H1 (cell line): ENCODE results near the gene USP17L30. TPM values are rescaled to one million over a fixed set of nuclear protein-coding genes. Genes with fewer than 3 reads are reported as not detected.
"Not testable (repeated sequence)": the region's sequence is repeated elsewhere in the genome, so short reads cannot be mapped to it uniquely, and the experiment has no call there.

Experiments used
- CTCF ChIA-PET: fragments of 300-600 bp; sonication (Branson Sonifier 250); formaldehyde crosslinking; loops from one replicate; lab custom pipeline; 2021; ENCODE audit not compliant: partially characterized antibody; lab: Charles Lee
- POLR2A ChIA-PET: fragments of 300-600 bp; sonication (Branson Sonifier 250); formaldehyde crosslinking; loops from one replicate; lab custom pipeline; 2021; ENCODE audit warnings: inconsistent platforms; ENCODE audit not compliant: partially characterized antibody; lab: Charles Lee
- DNase-seq, 2 experiments: peaks; one replicate each; pipeline versions ENCODE4 v3.0.0 to v3.0.0-alpha.2; 2010 to 2022; ENCODE audit warnings: low spot score in 2 of 2, low read depth in 1 of 2, mixed read lengths in 1 of 2
- FAIRE-seq: peaks from 2 replicates; lab custom pipeline; 2011; peaks lifted over from hg19 to GRCh38; lab: Jason Lieb, UNC
- H2AFZ ChIP-seq: 2 replicates; pipeline ENCODE4 v1.8.1; 2012; ENCODE audit warnings: low read length, inconsistent platforms
- H2AK5ac ChIP-seq: 2 replicates; pipeline ENCODE4 v1.6.1; 2013; ENCODE audit warnings: low read depth, low read length
- H2BK120ac ChIP-seq: replicated peaks from 2 replicates; pipeline ENCODE3; 2013; ENCODE audit warnings: low read depth, low read length, inconsistent platforms
- H2BK12ac ChIP-seq: 2 replicates; pipeline ENCODE4 v1.6.1; 2013; ENCODE audit warnings: low read depth, low read length
- H2BK15ac ChIP-seq: 2 replicates; pipeline ENCODE4 v1.6.1; 2013; ENCODE audit warnings: low read length
- H2BK20ac ChIP-seq: 2 replicates; pipeline ENCODE4 v1.6.1; 2013; ENCODE audit warnings: low read length
- H2BK5ac ChIP-seq: 2 replicates; pipeline ENCODE4 v1.6.1; 2013; ENCODE audit warnings: low read depth, low read length
- H3K14ac ChIP-seq: 2 replicates; pipeline ENCODE4 v1.6.1; 2013; ENCODE audit warnings: inconsistent platforms; ENCODE audit not compliant: insufficient read length
- H3K18ac ChIP-seq: 2 replicates; pipeline ENCODE4 v1.6.1; 2013; ENCODE audit warnings: low read length; ENCODE audit errors: extremely low read depth
- H3K23ac ChIP-seq: 2 replicates; pipeline ENCODE4 v1.6.1; 2013; ENCODE audit warnings: inconsistent platforms; ENCODE audit not compliant: insufficient read length
- H3K23me2 ChIP-seq: 2 replicates; pipeline ENCODE4 v1.6.1; 2013; ENCODE audit warnings: low read depth, low read length
- H3K27ac ChIP-seq: 2 replicates; pipeline ENCODE4 v1.6.1; 2011; ENCODE audit warnings: low read depth, low read length, inconsistent platforms
- H3K27me3 ChIP-seq, 4 experiments: replicated peaks in 1 of 4; 1 replicate in 1 of 4; 2 replicates in 3 of 4; pipeline versions ENCODE4 v1.6.1 to v1.8.1; 2011 to 2013; ENCODE audit warnings: low read length in 3 of 4, mild to moderate bottlenecking in 3 of 4, inconsistent platforms in 2 of 4, mixed read lengths in 2 of 4, moderate library complexity in 1 of 4; ENCODE audit not compliant: control insufficient read depth in 3 of 4, insufficient read depth in 3 of 4; ENCODE audit errors: extremely low read depth in 1 of 4
- H3K36me3 ChIP-seq, 4 experiments: 2 replicates each; pipeline versions ENCODE4 v1.6.1 to v1.8.1; 2011 to 2013; ENCODE audit warnings: mild to moderate bottlenecking in 4 of 4, low read length in 3 of 4, moderate library complexity in 2 of 4, control low read depth in 1 of 4, inconsistent platforms in 1 of 4; ENCODE audit not compliant: insufficient read depth in 4 of 4, control insufficient read depth in 2 of 4
- H3K4ac ChIP-seq: replicated peaks from 2 replicates; pipeline ENCODE3; 2013; ENCODE audit warnings: low read length, low read depth, mixed read lengths, inconsistent platforms; ENCODE audit not compliant: insufficient read length
- H3K4me1 ChIP-seq, 4 experiments: replicated peaks in 1 of 4; 1 replicate in 1 of 4; 2 replicates in 3 of 4; pipeline versions ENCODE4 v1.6.1 to v1.8.1; 2011 to 2013; ENCODE audit warnings: low read length in 3 of 4, inconsistent platforms in 2 of 4, mixed read lengths in 1 of 4; ENCODE audit not compliant: insufficient read depth in 4 of 4, control insufficient read depth in 3 of 4
- H3K4me2 ChIP-seq, 2 experiments: 2 replicates each; pipeline versions ENCODE4 v1.6.1 to v1.8.1; 2011 to 2013; ENCODE audit warnings: low read depth in 2 of 2, low read length in 2 of 2, control low read depth in 1 of 2, inconsistent platforms in 1 of 2, mild to moderate bottlenecking in 1 of 2; ENCODE audit not compliant: insufficient read depth in 1 of 2
- H3K4me3 ChIP-seq, 4 experiments: fragments of 200-600, 300-600 bp in 1 of 4; sonication (generic), shearing (Covaris generic), sonication (Bioruptor Twin) in 1 of 4; 2 replicates each; pipeline versions ENCODE4 v1.5.1 to v1.8.1; 2011 to 2016; ENCODE audit warnings: low read length in 4 of 4, low read depth in 3 of 4, control low read depth in 2 of 4, inconsistent platforms in 2 of 4, mild to moderate bottlenecking in 2 of 4, mixed read lengths in 1 of 4, moderate library complexity in 1 of 4; ENCODE audit not compliant: insufficient read depth in 2 of 4; ENCODE audit errors: extremely low read depth in 1 of 4
- H3K56ac ChIP-seq: replicated peaks from 2 replicates; pipeline ENCODE3; 2013; ENCODE audit warnings: low read depth, mild to moderate bottlenecking, mixed read lengths, low read length, inconsistent platforms; ENCODE audit not compliant: insufficient read length
- H3K79me1 ChIP-seq: 2 replicates; pipeline ENCODE4 v1.6.1; 2013; ENCODE audit warnings: low read depth, low read length, control low read depth
- H3K79me2 ChIP-seq, 2 experiments: 2 replicates each; pipeline versions ENCODE4 v1.6.1 to v1.8.1; 2012 to 2013; ENCODE audit warnings: low read length in 2 of 2, mild to moderate bottlenecking in 2 of 2, inconsistent platforms in 1 of 2; ENCODE audit not compliant: insufficient read depth in 2 of 2, control insufficient read depth in 1 of 2
- H3K9ac ChIP-seq, 4 experiments: replicated peaks in 1 of 4; 1 replicate in 1 of 4; 2 replicates in 3 of 4; pipeline versions ENCODE4 v1.6.1 to v1.8.1; 2011 to 2013; ENCODE audit warnings: low read depth in 3 of 4, low read length in 3 of 4, control low read depth in 2 of 4, mild to moderate bottlenecking in 2 of 4, moderate library complexity in 2 of 4, inconsistent platforms in 1 of 4; ENCODE audit errors: extremely low read depth in 1 of 4
- H3K9me3 ChIP-seq, 2 experiments: 2 replicates each; pipeline versions ENCODE4 v1.6.1 to v1.8.1; 2012 to 2013; ENCODE audit warnings: mild to moderate bottlenecking in 2 of 2, moderate library complexity in 2 of 2, control low read depth in 1 of 2, inconsistent platforms in 1 of 2, low read depth in 1 of 2, low read length in 1 of 2, mixed read lengths in 1 of 2; ENCODE audit not compliant: insufficient read depth in 2 of 2
- H4K20me1 ChIP-seq, 2 experiments: replicated peaks in 1 of 2; 2 replicates each; pipeline versions ENCODE3 to v1.8.1; 2011 to 2013; ENCODE audit warnings: inconsistent platforms in 2 of 2, low read length in 2 of 2, mild to moderate bottlenecking in 1 of 2; ENCODE audit not compliant: insufficient read depth in 2 of 2, control insufficient read depth in 1 of 2
- H4K5ac ChIP-seq: 2 replicates; pipeline ENCODE4 v1.6.1; 2013; ENCODE audit warnings: low read length, low read depth, mixed read lengths, inconsistent platforms; ENCODE audit not compliant: insufficient read length
- H4K8ac ChIP-seq: 2 replicates; pipeline ENCODE4 v1.8.0; 2013; ENCODE audit warnings: mild to moderate bottlenecking, moderate library complexity, low read length, inconsistent platforms; ENCODE audit not compliant: insufficient read depth; ENCODE audit errors: extremely low read depth
- H4K91ac ChIP-seq: replicated peaks from 2 replicates; pipeline ENCODE3; 2013; ENCODE audit warnings: low read length, mixed read lengths, inconsistent platforms; ENCODE audit not compliant: insufficient read length
- WGBS, 2 experiments: shearing (Covaris generic) in 1 of 2; methylation state at CpG; one replicate each; pipeline versions ENCODE4 v1.1.6 to v1.1.7; 2013 to 2015; ENCODE audit warnings: low lambda C conversion rate in 2 of 2, mixed read lengths in 2 of 2, inconsistent platforms in 1 of 2, low coverage in 1 of 2, missing lambda C conversion rate in 1 of 2; ENCODE audit not compliant: insufficient replicate concordance in 2 of 2, insufficient coverage in 1 of 2, insufficient read length in 1 of 2; ENCODE audit errors: extremely low coverage in 1 of 2, missing lambda C conversion rate in 1 of 2; 5-methylcytosine and 5-hydroxymethylcytosine counted together
- polyA plus RNA-seq, 7 experiments: library from polyadenylated mRNA; depleted of rRNA in 3 of 7; stranded (reverse) in 5 of 7; unstranded in 2 of 7; fragments of >200 nt in 5 of 7; fragments of 200-250 nt in 2 of 7; gene quantifications; 1 replicate in 5 of 7; 2 replicates in 1 of 7; 4 replicates in 1 of 7; pipeline versions ENCODE4 v1.2.1 to v1.2.3, GENCODE V29; 2011 to 2013; ENCODE audit warnings: missing spikeins in 2 of 7, mixed read lengths in 2 of 7
- total RNA-seq: library from RNA; stranded (reverse); fragmentation: NEBNext Ultra II Directional; extraction: Animal tissue kit (Norgen Biotek cat#: 25700); gene quantifications from 2 replicates; pipeline ENCODE4 v1.2.1, GENCODE V29; 2021

USP17L30 gene
- total and polyA plus RNA-seq, 2 of the 8 experiments (the other 6 are each of a cell fraction or from before 2014, with no cell fraction given) = not detected

- H4K8ac ChIP-seq, H3K4me1 ChIP-seq, H2BK12ac ChIP-seq, H4K20me1 ChIP-seq, FAIRE-seq, H3K27ac ChIP-seq, H4K5ac ChIP-seq, H3K23ac ChIP-seq, H3K14ac ChIP-seq, H3K79me2 ChIP-seq, H2AK5ac ChIP-seq, H3K4me2 ChIP-seq, H3K4ac ChIP-seq, H2BK20ac ChIP-seq, H2AFZ ChIP-seq, H3K23me2 ChIP-seq, H2BK5ac ChIP-seq, CTCF ChIA-PET, H3K4me3 ChIP-seq, POLR2A ChIA-PET, H2BK120ac ChIP-seq, H3K79me1 ChIP-seq, DNase-seq, H3K27me3 ChIP-seq, H3K56ac ChIP-seq, H4K91ac ChIP-seq, H3K18ac ChIP-seq, H3K36me3 ChIP-seq, H2BK15ac ChIP-seq, H3K9ac ChIP-seq: not testable (repeated sequence)
- peaks cover 13 to 33% of the 10 kb centered on the region in 2 experiments; a peak in 3 of 4 replicates for H3K9me3 ChIP-seq
- 91% methylated on average over 2 of the region's 2 CpGs; no CpG with 5 or more reads in 1 of the 2 experiments for WGBS, 2 experiments
Observed at GRCh38 chr4:9405774-9406173, 42.8 kb downstream of the USP17L30 start.

- H3K4me1 ChIP-seq, H4K91ac ChIP-seq, H2BK12ac ChIP-seq, H2BK5ac ChIP-seq, H4K8ac ChIP-seq, H3K27ac ChIP-seq, H3K4me2 ChIP-seq, H3K18ac ChIP-seq, H2BK20ac ChIP-seq, FAIRE-seq, H3K56ac ChIP-seq, H3K4me3 ChIP-seq, H3K79me2 ChIP-seq, H4K5ac ChIP-seq, CTCF ChIA-PET, DNase-seq, H3K23me2 ChIP-seq, H2AK5ac ChIP-seq, H3K4ac ChIP-seq, H3K9ac ChIP-seq, H4K20me1 ChIP-seq, H3K14ac ChIP-seq, H2BK120ac ChIP-seq, POLR2A ChIA-PET, H3K23ac ChIP-seq, H3K36me3 ChIP-seq, H2AFZ ChIP-seq, H3K27me3 ChIP-seq, H2BK15ac ChIP-seq, H3K79me1 ChIP-seq: not testable (repeated sequence)
- WGBS, 2 experiments = 89% methylated on average over 3 of the region's 3 CpGs; no CpG with 5 or more reads in 1 of the 2 experiments
- peaks cover 13 to 29% of the 10 kb centered on the region in 2 experiments; a peak in 3 of 4 replicates for H3K9me3 ChIP-seq
Observed at GRCh38 chr4:9406491-9406890, 43.6 kb downstream of the USP17L30 start.
